Activated CD8-positive, alpha-beta memory T cell treated with anti-CD3 and anti-CD28 coated beads, Interleukin-2, amount 50 U/mL, for 1 hour (primary cell): ENCODE results near the gene BORCS5.

Experiments
- DNase-seq: peaks from one replicate; pipeline ENCODE4 v3.0.0-alpha.2; 2020; ENCODE audit errors: extremely low read depth

Gene BORCS5

DNA sequence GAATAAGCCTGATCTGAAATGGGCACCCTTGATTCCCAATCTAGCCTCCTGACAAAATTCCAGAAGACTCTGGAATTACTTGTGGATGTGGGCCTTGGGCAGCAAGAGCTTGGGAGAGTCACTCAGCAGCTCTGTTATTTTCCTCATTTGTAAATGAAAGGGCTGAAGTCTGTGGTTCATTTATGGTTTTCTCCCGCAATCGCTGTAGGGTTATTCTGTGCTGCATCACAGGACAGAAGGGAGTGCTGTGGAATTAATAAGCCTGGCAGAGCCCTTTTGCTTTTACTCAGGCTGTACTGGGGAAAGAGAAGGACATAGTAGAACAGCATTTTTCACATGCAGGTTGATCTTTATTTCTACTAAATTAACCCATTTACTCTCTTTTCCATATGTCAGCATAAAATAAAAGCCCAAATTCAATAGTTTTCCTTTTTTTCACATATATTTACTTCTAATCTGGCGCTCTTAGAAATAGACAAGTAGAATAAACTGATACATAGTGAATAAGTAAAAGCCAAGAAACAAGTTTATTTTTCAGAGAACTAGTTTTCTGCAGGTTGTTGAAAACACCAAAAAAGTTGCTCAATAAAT, 156.6 kb downstream of the BORCS5 start:
- DNase-seq, result no peak

DNA sequence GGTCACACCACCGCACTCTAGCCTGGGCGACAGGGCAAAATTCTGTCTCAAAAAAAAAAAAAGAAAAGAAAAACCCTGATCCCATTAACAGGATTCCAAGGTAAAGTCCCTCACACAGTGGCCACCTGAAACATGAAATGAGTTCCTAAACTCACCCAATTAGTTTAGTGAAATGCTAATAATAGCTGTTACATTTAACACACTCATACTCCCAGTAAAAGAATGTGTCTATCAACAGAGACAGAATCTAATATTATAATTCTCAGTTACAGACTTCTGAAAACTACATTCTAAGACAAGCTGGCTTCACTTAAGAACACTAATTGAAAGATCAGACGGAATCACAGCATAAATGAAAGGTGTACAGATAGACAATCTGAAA, 161.6 kb downstream of the BORCS5 start:
- no peak for DNase-seq

DNA sequence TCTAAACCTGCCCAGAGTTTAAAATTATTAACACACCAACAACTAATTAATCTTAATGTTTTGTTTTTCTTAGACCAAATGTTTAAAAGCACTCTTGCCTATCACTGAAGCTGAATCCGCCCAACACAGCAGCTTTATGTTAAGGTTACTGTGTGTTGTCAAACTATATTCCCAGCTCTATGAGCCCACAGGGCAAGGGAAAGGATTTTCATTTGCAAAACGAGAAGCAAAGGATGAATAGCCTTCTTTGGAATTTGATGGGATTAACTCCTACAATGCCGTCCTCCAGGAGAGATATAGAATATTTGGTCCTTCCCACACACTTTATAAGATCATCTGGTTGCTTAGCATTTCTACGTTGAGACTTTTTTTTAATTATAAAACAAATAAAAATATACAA, 162.0 kb downstream of the BORCS5 start:
- DNase-seq, result no peak
